Measurements from ENCODE around the gene CD4. TPM values are rescaled to one million over a fixed set of nuclear protein-coding genes. Genes with fewer than 3 reads are reported as not detected.
"Not testable (repeated sequence)": the region's sequence is repeated elsewhere in the genome, so short reads cannot be mapped to it uniquely, and the experiment has no call there.

The CD4 gene
- total RNA-seq, 1 experiment from 2014 or later, result not detected

DNA sequence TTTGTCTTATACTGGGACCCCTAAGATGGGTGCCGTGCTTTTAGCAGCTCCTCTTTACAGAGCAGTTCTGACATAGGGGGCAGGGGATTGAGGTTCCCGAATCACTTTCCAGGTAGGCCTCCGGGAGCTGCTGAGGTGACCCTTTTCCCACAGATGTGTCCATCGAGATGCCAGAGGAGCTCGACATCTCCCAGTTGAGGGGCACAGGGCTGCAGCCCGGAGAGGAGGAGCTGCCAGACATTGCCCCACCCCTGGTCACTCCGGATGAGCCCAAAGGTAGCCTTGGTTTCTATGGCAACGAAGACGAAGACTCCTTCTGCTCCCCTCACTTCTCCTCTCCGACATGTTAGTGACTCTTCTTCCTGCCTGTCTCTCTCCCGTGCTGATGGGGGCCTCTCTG, 73.7 kb downstream of the CD4 start:
- Histone ChIP-seq H3K27me3 (replicated peaks; ENCODE audit: control insufficient read depth, insufficient read depth, low read length) (no peaks in the 10 kb centered on the region), H3K4me1 (peaks cover 4% of the 10 kb centered on the region; the same call in 1 of the 2 replicates), H3K4me3 (ENCODE audit: low read depth, low read length) (no peak overlapping the region), H3K9me3 (no peaks in the 10 kb centered on the region), H3K36me3 (ENCODE audit: control insufficient read depth, insufficient read depth, low read length) (peaks cover 14% of the 10 kb centered on the region)
- no TSS peak for BruUV-seq (replicated peaks)
- H3K4me3 Mint-ChIP-seq (ENCODE audit: unreplicated experiment), result no peak overlapping the region
- no peaks in the 10 kb centered on the region for H3K9me3 Mint-ChIP-seq (ENCODE audit: unreplicated experiment)
- H3K36me3 Mint-ChIP-seq (ENCODE audit: insufficient read depth, unreplicated experiment), result peaks cover 99% of the 10 kb centered on the region
- intact Hi-C loops (cut with micrococcal nuclease; ENCODE audit: unreplicated experiment), result no loop called here
- H3K4me1 Mint-ChIP-seq (ENCODE audit: low read depth, unreplicated experiment), result peaks cover 5% of the 10 kb centered on the region
- ChIA-PET POLR2A (interaction anchor here (1.2 kb wide), 1 partner anchor 11 kb away, joined by 3 read pairs; the partner anchor contains the start of gene USP5), CTCF (interaction anchor here (1.3 kb wide), 1 partner anchor 28 kb away, joined by 3 read pairs; no protein-coding TSS in a partner anchor)
- no peak for DNase-seq
- H3K27ac Mint-ChIP-seq (ENCODE audit: unreplicated experiment), result no peak overlapping the region
- H3K27me3 Mint-ChIP-seq (ENCODE audit: insufficient read depth, unreplicated experiment), result no peaks in the 10 kb centered on the region
- TF ChIP-seq, protein P1, sequence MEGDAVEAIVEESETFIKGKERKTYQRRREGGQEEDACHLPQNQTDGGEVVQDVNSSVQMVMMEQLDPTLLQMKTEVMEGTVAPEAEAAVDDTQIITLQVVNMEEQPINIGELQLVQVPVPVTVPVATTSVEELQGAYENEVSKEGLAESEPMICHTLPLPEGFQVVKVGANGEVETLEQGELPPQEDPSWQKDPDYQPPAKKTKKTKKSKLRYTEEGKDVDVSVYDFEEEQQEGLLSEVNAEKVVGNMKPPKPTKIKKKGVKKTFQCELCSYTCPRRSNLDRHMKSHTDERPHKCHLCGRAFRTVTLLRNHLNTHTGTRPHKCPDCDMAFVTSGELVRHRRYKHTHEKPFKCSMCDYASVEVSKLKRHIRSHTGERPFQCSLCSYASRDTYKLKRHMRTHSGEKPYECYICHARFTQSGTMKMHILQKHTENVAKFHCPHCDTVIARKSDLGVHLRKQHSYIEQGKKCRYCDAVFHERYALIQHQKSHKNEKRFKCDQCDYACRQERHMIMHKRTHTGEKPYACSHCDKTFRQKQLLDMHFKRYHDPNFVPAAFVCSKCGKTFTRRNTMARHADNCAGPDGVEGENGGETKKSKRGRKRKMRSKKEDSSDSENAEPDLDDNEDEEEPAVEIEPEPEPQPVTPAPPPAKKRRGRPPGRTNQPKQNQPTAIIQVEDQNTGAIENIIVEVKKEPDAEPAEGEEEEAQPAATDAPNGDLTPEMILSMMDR (IDR thresholded peaks at IDR 0.05; ENCODE audit: insufficient read depth in 1 of 2, low read depth in 1 of 2, low read length in 1 of 2, severe bottlenecking in 1 of 2, unreplicated experiment in 1 of 2), result no peak

DNA sequence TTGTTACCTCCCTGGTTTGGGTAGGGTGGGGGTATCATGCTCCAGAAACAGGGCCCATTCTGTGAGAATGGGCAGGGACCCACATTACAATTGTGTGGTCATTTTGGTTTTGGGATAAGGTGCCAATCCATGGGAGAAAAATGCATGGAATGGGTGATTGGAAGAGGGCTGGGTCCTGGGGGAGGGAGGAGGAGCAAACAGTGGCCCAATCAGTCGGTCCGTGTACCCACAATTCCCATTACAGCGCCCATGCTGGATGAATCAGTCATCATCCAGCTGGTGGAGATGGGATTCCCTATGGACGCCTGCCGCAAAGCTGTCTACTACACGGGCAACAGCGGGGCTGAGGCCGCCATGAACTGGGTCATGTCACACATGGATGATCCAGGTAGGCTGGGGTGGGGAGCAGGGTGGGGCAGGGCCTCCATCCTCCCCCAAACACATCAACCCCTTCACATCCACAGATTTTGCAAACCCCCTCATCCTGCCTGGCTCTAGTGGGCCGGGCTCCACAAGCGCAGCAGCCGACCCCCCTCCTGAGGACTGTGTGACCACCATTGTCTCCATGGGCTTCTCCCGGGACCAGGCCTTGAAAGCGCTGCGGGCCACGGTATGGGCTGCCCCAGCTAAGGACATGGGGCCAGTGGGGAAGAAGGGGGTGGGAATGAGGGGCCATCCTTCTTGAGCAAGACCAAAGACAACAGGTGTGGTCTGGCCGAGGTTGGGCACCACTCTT, 74.4 kb downstream of the CD4 start:
- Histone ChIP-seq H3K4me3 (ENCODE audit: low read depth, low read length) (no peak overlapping the region), H3K4me1 (peaks cover 7% of the 10 kb centered on the region), H3K27me3 (replicated peaks; ENCODE audit: control insufficient read depth, insufficient read depth, low read length) (no peaks in the 10 kb centered on the region), H3K9me3 (no peaks in the 10 kb centered on the region), H3K36me3 (ENCODE audit: control insufficient read depth, insufficient read depth, low read length) (peaks cover 17% of the 10 kb centered on the region)
- H3K4me1 Mint-ChIP-seq (ENCODE audit: low read depth, unreplicated experiment), result peaks cover 11% of the 10 kb centered on the region
- intact Hi-C loops (cut with micrococcal nuclease; ENCODE audit: unreplicated experiment), result no loop called here
- POLR2A ChIA-PET, result interaction anchor here (0.6 to 1.2 kb wide), 2 partner anchors 11 to 332 kb away, joined by 3 to 4 read pairs; partner anchors contain the start of gene USP5
- H3K27me3 Mint-ChIP-seq (ENCODE audit: insufficient read depth, unreplicated experiment), result no peaks in the 10 kb centered on the region
- H3K4me3 Mint-ChIP-seq (ENCODE audit: unreplicated experiment), result no peak overlapping the region
- TF ChIP-seq, protein P1 (IDR thresholded peaks at IDR 0.05; ENCODE audit: insufficient read depth in 1 of 2, low read depth in 1 of 2, low read length in 1 of 2, severe bottlenecking in 1 of 2, unreplicated experiment in 1 of 2), result no peak
- H3K27ac Mint-ChIP-seq (ENCODE audit: unreplicated experiment), result no peak overlapping the region
- CTCF ChIA-PET, result interaction anchor here (1.3 kb wide), 1 partner anchor 29 kb away, joined by 3 read pairs; no protein-coding TSS in a partner anchor
- H3K36me3 Mint-ChIP-seq (ENCODE audit: insufficient read depth, unreplicated experiment), result peaks cover 99% of the 10 kb centered on the region
- no TSS peak for BruUV-seq (replicated peaks)
- H3K9me3 Mint-ChIP-seq (ENCODE audit: unreplicated experiment), result no peaks in the 10 kb centered on the region
- DNase-seq, result no peak

DNA sequence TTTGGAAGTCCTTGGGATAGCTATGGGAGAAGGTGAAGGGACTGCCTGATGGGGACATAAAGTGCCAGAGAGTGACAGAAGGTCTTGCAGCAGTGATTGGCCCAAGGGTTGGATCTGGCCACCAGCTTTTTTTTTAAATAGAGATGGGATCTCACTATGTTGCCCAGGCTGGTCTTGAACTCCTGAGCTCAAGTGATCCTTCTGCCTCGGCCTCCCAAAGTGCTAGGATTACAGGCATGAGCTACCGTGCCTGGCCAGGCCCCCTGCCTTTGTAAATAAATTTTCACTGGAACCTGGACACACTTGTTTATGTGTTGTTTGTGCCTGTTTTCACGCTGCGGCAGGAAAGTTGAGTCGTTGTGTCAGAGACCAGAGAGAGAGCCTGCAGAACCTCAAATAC, 76.0 kb downstream of the CD4 start:
- H3K36me3 Mint-ChIP-seq (ENCODE audit: insufficient read depth, unreplicated experiment), result peaks cover 99% of the 10 kb centered on the region
- H3K9me3 ChIP-seq; H3K27ac Mint-ChIP-seq (ENCODE audit: unreplicated experiment); H3K4me3 ChIP-seq (ENCODE audit: low read depth, low read length); H3K4me3 Mint-ChIP-seq (ENCODE audit: unreplicated experiment); H3K9me3 Mint-ChIP-seq (ENCODE audit: unreplicated experiment); BruUV-seq (replicated peaks); DNase-seq; H3K27me3 Mint-ChIP-seq (ENCODE audit: insufficient read depth, unreplicated experiment); intact Hi-C loops (cut with micrococcal nuclease; ENCODE audit: unreplicated experiment); H3K27me3 ChIP-seq (replicated peaks; ENCODE audit: control insufficient read depth, insufficient read depth, low read length): not testable (repeated sequence)
- peaks cover 26% of the 10 kb centered on the region for H3K4me1 Mint-ChIP-seq (ENCODE audit: low read depth, unreplicated experiment)
- CTCF ChIA-PET, result interaction anchor here (2.4 kb wide), 1 partner anchor 13 kb away, joined by 8 read pairs; the partner anchor contains the start of gene USP5
- POLR2A ChIA-PET, result interaction anchor here (5.4 kb wide), 1 partner anchor 13 kb away, joined by 102 read pairs; the partner anchor contains the start of genes CDCA3 and USP5
- H3K4me1 ChIP-seq, result peaks cover 17% of the 10 kb centered on the region
- H3K36me3 ChIP-seq (ENCODE audit: control insufficient read depth, insufficient read depth, low read length), result peaks cover 21% of the 10 kb centered on the region
